Activated T-cell treated with anti-CD3 and anti-CD28 coated beads, Interleukin-2, amount 50 U/mL, for 48 hours (primary cell): Measurements from ENCODE around the gene EGFLAM.
A peak's percentile ranks its signal among the peaks of the same experiment; 100 is the strongest.

ENCODE experiments used
- DNase-seq, 2 experiments: peaks; one replicate each; pipeline ENCODE4 v3.0.0-alpha.2; 2020

The EGFLAM gene

DNA sequence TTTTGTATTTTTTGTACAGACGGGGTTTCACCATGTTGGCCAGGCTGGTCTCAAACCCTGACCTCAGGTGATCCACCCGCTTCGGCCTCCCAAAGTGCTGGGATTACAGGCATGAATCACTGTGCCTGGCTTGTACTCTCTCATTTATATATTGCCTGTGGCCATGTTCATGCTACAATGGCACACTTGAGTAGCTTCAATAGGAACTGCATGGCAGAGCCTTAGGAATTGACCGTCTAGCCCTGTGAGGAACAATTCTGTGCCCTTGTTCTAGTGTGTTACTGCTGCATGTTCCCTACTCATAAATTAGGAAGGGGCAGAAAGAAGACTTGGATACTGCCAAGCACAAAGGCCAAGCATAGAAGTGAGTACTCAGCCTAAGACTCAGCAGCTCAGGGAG, 193.8 kb downstream of the EGFLAM start:
- no peak for DNase-seq

GRCh38 chr5:38453506-38453905, 195.1 kb downstream of the EGFLAM start:
- peak; percentile 42 to 46 for DNase-seq

GRCh38 chr5:38453921-38454320, 195.6 kb downstream of the EGFLAM start:
- DNase-seq = no peak

GRCh38 chr5:38455796-38456330, 197.5 kb downstream of the EGFLAM start:
- DNase-seq = no peak

GRCh38 chr5:38456657-38457399, 198.5 kb downstream of the EGFLAM start:
- no peak for DNase-seq

GRCh38 chr5:38458174-38458573, 199.8 kb downstream of the EGFLAM start:
- no peak for DNase-seq

- no peak for DNase-seq
Measured at GRCh38 chr5:38462976-38463633, 204.7 kb downstream of the EGFLAM start.

- DNase-seq = no peak
Measured at GRCh38 chr5:38463634-38464521, 205.5 kb downstream of the EGFLAM start.

- no peak for DNase-seq
Measured at GRCh38 chr5:38465061-38465460, 206.7 kb downstream of the EGFLAM start.

DNA sequence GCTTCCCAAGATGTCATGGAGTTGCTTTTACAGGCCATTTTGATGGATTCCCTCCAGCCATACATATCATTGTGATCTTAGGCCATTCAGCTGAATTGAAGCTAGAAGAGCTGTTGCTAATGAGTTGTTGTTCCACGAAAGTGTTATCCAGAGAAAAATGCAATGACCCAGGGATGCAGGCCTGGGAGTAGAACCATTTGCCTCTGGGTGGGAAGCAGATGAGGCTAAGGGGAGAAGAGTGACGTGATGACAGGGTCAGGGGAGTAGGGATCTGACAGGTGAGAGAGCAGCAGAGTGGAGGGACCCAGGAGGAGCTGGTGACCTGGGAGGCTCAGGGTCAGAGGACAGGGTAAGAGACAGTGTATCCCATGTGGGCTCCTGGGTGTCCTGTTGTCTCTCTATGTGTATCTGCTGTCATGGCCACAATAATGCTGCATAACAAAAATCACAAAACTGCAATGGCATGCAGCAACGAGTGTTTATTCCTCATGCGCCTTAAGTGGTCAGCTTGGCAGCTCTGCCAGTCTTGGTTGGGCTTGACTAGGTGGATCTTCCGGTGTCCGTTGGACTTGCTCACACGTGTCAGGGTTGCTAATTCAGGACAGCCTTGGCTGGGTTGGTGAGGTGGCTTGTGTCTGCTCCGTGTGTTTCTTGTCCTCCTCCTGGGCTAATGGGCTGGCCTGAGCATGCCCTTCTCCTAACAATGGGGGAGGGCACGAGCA, 207.5 kb downstream of the EGFLAM start:
- DNase-seq = no peak

DNA sequence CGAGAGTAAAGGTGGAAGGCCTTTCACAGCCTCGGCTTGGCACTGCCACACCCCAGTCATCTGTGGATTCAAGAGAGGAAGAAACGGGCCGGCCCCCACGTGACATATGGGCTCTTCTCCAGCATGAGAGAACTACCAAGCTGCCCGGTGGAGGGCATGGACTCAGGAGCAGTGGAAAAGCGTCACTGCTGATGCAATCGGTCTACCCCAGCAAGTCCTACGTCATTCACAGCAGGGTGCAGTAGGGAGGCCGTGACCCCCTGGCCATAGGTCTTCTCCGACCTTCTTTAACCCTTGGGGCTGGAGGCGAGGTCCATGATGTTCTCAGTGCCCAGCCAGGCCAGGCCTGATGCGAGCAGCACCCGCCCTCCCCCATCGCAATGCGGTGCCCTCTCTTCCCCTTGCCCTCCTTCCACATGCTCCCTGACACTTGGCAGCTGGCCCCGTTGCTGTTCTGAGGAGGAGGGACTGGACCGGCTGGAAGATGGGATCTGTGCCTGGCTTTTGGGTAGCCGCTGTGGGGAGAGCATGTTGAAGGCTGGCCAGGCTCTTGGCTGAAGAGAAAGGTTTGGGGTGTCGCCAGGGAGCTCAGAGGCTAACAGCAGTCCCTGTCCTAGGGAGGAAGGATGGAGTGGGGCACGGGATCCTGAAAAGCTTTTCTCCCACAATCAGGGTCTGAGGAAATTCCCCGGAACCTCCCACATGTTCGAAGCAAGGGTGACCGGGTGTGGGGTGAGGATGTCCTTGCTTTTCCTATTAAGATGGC, 208.2 kb downstream of the EGFLAM start:
- no peak for DNase-seq

- no peak for DNase-seq
Measured at GRCh38 chr5:38467353-38468040, 209.1 kb downstream of the EGFLAM start.

- DNase-seq = no peak
Measured at GRCh38 chr5:38468202-38468673, 209.9 kb downstream of the EGFLAM start.

- no peak for DNase-seq
Measured at GRCh38 chr5:38468978-38469706, 210.8 kb downstream of the EGFLAM start.

DNA sequence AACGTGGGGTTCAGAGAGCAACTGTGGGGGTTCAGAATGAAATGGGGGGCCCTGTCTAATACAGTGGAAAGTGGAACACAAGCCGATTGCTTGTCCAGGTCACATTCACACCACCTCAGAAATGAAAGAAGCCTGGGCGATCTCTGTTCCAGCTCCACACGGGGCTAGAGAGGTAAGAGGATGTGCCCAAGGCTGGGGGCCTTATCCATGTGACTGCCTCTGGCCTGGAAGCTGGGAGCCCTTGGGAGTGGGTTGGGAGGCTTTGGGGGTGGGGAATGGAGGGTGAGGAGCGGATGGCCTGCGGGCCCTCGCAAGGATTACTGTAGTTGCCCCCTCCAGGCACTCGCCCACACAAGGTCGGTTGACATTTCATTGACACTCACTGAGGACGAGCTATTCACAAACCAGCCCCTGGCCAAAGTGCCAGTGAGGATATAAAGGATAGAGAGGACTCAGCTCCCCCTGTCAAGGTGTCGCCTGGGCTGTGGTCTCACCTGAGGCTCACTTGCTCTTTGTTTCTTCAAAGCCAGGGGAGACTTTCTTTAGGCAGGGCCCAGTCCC, 211.4 kb downstream of the EGFLAM start:
- no peak for DNase-seq

DNA sequence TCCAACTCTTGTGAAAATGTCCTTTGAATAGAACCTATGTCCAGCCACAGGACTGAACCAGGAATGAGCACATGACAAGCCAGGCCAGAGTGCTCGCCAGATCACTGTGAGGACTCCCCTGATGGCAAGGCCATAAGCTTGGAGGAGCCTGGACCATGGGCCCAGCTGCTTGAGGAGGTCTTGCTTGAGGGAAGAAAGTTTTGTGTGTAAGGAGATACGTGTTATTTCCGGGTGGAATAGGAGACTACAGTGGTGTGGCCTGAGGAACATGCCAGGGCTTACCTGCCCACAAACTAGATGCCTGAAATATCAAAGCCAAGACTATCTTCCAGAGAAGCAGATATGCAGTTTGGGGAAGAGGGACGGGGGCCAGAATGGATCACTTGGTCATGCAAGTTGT, 213.3 kb downstream of the EGFLAM start:
- DNase-seq = no peak

DNA sequence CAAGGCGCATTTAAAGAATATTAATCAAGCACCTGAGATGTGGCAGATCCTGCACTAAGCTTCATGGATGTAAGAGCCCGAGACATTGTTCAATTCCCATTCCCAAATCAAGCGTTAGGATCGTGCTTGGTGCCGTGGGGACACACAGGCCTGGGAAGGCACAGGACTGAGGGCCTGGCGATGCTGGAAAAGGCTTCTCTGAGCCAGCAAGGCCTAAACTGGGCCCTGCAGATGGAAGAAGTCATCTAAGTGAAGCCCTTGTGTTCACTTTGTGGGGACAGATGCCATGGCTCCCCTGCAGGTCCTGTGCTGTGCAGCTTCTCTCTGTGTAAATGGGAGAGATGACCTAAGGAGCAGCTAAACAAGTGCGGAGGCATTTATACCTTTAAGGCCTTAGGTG, 214.2 kb downstream of the EGFLAM start:
- DNase-seq = no peak

DNA sequence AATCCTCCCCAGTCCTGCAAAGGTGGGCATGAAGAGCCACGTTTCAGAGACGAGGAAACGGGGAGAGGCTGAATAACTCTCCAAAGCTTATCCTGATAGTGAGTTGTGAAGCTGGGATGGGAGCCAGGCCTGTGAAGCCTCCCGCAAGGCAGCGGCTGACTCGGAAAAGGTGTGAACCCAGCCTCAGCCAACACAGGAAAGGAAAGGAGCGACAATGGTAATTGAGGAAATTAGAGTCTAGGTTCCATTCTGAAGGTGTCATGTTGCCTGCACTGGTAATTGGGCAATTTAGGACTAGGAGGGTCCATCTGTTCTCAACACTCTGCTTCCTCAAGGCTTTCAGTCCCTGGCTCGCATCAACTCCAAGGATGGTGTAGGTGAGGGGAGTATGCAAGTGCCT, 214.6 kb downstream of the EGFLAM start:
- DNase-seq = no peak

- DNase-seq = no peak
Measured at GRCh38 chr5:38478166-38478565, 219.8 kb downstream of the EGFLAM start.

DNA sequence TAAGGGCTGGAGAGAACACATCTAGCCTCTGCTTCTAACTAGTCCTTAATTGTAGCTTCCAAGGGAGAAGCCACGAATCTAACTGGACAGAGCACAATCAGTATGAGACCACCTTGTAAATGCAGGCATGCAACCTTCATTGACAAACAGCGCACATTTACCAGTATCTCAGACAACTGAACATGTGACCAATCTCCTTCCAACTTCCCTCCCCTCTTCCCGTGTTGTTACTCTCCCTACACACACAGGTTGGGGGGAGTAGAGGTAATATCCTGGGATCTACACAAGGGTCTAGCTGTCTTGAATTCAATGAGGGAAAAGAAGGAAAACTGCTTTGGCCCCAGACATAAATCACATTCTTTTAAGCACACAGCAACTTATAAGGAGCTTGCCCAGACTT, 220.5 kb downstream of the EGFLAM start:
- DNase-seq = no peak
